HL-60 (cell line): ENCODE results near the gene MDP1.

ENCODE experiments used
- CTCF ChIP-seq: IDR thresholded peaks from one replicate; pipeline ENCODE4 v1.5.1; 2011; ENCODE audit warnings: low read length, control low read depth, inconsistent platforms; ENCODE audit not compliant: insufficient read depth
- GABPA ChIP-seq: IDR thresholded peaks from 2 replicates; pipeline ENCODE4 v1.6.1; 2012; ENCODE audit warnings: low read depth
- POLR2AphosphoS5 ChIP-seq: IDR thresholded peaks from 2 replicates; pipeline ENCODE4 v1.6.1; 2012; ENCODE audit warnings: low read depth
- REST ChIP-seq: IDR thresholded peaks from 2 replicates; pipeline ENCODE4 v1.6.1; 2012; ENCODE audit warnings: low read depth; ENCODE audit not compliant: insufficient replicate concordance
- SPI1 ChIP-seq: IDR thresholded peaks from 2 replicates; pipeline ENCODE4 v1.6.1; 2012; ENCODE audit warnings: low read depth, mild to moderate bottlenecking, borderline replicate concordance

GRCh38 chr14:24247422-24247821 lies 31.6 kb upstream of the MDP1 start:
- TF ChIP-seq CTCF (no peak), POLR2AphosphoS5 (no peak), REST (no peak), SPI1 (no peak), GABPA (no peak)
